ENCODE results near the gene EPHA1. TPM values are rescaled to one million over a fixed set of nuclear protein-coding genes. Genes with fewer than 3 reads are reported as not detected.

Gene EPHA1
- total RNA-seq, 4 donors from 2014 or later = 0.17 to 0.23 TPM; not detected in 2

- intact Hi-C loops (cut with DNase I) = no loop called here
- Histone ChIP-seq H3K4me1 (peaks cover 66 to 94% (median 92%) of the 10 kb centered on the region in 4 donors), H3K4me3 (peak overlapping the region; percentile 14 to 37 (median 28))
Measured at GRCh38 chr7:143385891-143386781, 22.5 kb downstream of the EPHA1 start.

GRCh38 chr7:143384661-143385631 is 23.7 kb downstream of the EPHA1 start:
- Histone ChIP-seq H3K36me3 (peaks cover 22 to 56% (median 43%) of the 10 kb centered on the region in 4 donors), H3K4me1 (peaks cover 61 to 83% (median 81%) of the 10 kb centered on the region in 4 donors), H3K9me3 (no peaks in the 10 kb centered on the region), H3K27me3 (no peaks in the 10 kb centered on the region), H3K27ac (replicated peaks in 1 of 4) (peak overlapping the region; percentile 100), H3K4me3 (peak overlapping the region; percentile 74 to 99 (median 98))
- intact Hi-C loops (cut with DNase I) = no loop called here
- TF ChIP-seq POLR2AphosphoS5 (IDR thresholded peaks at IDR 0.05) (peak in 1 of 2 donors; percentile 48), POLR2A (IDR thresholded peaks at IDR 0.05; ENCODE audit: low read depth) (no peak)
- DNase-seq (ENCODE audit: extremely low spot score) = no peak
- 46% methylated on average over 14 of the region's 14 CpGs for WGBS

More at GRCh38 chr7:143385891-143386781, 22.5 kb downstream of the EPHA1 start:
- 34% methylated on average over 19 of the region's 19 CpGs for WGBS
- no peak for DNase-seq (ENCODE audit: extremely low spot score)
- Histone ChIP-seq H3K27ac (replicated peaks in 1 of 4) (peak overlapping the region; percentile 100), H3K27me3 (no peaks in the 10 kb centered on the region), H3K9me3 (no peaks in the 10 kb centered on the region), H3K36me3 (peaks cover 27 to 68% (median 54%) of the 10 kb centered on the region in 4 donors)
- TF ChIP-seq POLR2A (IDR thresholded peaks at IDR 0.05; ENCODE audit: low read depth) (no peak), POLR2AphosphoS5 (IDR thresholded peaks at IDR 0.05) (peak in 1 of 2 donors; percentile 55)

DNA sequence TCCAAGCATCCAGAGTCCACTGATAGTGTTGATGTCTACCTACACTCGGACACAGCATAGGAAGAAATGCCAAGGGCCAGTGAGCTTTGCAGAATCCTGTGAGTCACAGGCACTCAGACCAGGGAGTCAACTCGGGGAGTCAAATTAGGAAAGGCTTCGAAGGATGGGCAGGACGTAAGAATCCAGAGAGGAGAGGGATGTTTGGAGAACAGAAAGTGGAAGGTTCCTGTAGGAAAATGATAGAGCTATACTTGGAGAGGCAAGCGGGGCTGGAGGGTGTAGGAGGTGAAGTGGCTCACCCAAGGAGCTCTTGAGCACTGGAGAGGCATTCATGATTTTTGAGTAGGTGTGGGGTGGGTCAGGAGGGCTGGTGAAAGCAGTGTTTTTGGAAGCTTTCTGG is 24.5 kb downstream of the EPHA1 start:
- Histone ChIP-seq H3K4me3 (peak overlapping the region; percentile 74 to 99 (median 98)), H3K36me3 (peaks cover 14 to 48% (median 35%) of the 10 kb centered on the region in 4 donors), H3K27me3 (no peaks in the 10 kb centered on the region), H3K27ac (replicated peaks in 1 of 4) (peak overlapping the region; percentile 100), H3K9me3 (no peaks in the 10 kb centered on the region), H3K4me1 (peaks cover 69 to 83% (median 81%) of the 10 kb centered on the region in 4 donors)
- TF ChIP-seq EP300 (IDR thresholded peaks at IDR 0.05) (no peak), CTCF (IDR thresholded peaks at IDR 0.05) (no peak), POLR2AphosphoS5 (IDR thresholded peaks at IDR 0.05) (peak in 1 of 2 donors; percentile 70)
- intact Hi-C loops (cut with DNase I) = no loop called here
- no peak for DNase-seq (ENCODE audit: extremely low spot score)
- WGBS = 15% methylated on average over 5 of the region's 5 CpGs

DNA sequence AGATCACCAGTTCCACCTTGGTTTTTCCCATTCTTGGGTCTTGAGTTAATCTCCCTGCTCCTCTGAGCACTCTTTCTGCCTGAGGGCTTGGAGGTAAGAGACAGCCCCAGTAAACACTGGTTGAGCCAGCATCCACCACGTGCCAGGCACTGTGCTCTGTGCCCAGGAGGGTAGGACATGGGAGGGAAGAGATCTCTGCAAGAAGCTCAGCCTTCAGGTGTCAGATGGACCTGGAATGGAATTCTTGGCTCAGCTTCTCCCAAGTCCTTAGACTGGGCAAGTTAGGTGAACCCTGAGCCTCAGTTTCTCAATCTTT is 25.1 kb downstream of the EPHA1 start:
- H3K4me3 ChIP-seq = peak overlapping the region; percentile 74 to 99 (median 98)
- no peak for DNase-seq (ENCODE audit: extremely low spot score)
- H3K27ac ChIP-seq (replicated peaks in 1 of 4) = peak overlapping the region; percentile 100
- WGBS = no CpG with 5 or more reads among the region's 1 CpG
- TF ChIP-seq EP300 (IDR thresholded peaks at IDR 0.05) (no peak), POLR2AphosphoS5 (IDR thresholded peaks at IDR 0.05) (peak in 1 of 2 donors; percentile 8), POLR2A (IDR thresholded peaks at IDR 0.05; ENCODE audit: low read depth) (no peak)
- no peaks in the 10 kb centered on the region for H3K9me3 ChIP-seq
- peaks cover 8 to 43% (median 30%) of the 10 kb centered on the region in 4 donors for H3K36me3 ChIP-seq
- H3K4me1 ChIP-seq = peaks cover 70 to 83% (median 81%) of the 10 kb centered on the region in 4 donors
- intact Hi-C loops (cut with DNase I) = no loop called here
- no peaks in the 10 kb centered on the region for H3K27me3 ChIP-seq

- 46% methylated on average over 12 of the region's 15 CpGs for WGBS
- peak overlapping the region; percentile 74 to 99 (median 98) for H3K4me3 ChIP-seq
- no peak for DNase-seq (ENCODE audit: extremely low spot score)
- no peaks in the 10 kb centered on the region for H3K27me3 ChIP-seq
- H3K4me1 ChIP-seq = peaks cover 67 to 83% (median 81%) of the 10 kb centered on the region in 4 donors
- TF ChIP-seq EP300 (IDR thresholded peaks at IDR 0.05) (no peak), POLR2AphosphoS5 (IDR thresholded peaks at IDR 0.05) (no peak), CTCF (IDR thresholded peaks at IDR 0.05) (no peak), POLR2A (IDR thresholded peaks at IDR 0.05; ENCODE audit: low read depth) (no peak)
- H3K27ac ChIP-seq (replicated peaks in 1 of 4) = peak overlapping the region; percentile 100
- intact Hi-C loops (cut with DNase I) = no loop called here
- peaks cover 2 to 37% (median 24%) of the 10 kb centered on the region in 4 donors for H3K36me3 ChIP-seq
- H3K9me3 ChIP-seq = no peaks in the 10 kb centered on the region
Measured at GRCh38 chr7:143382791-143383641, 25.6 kb downstream of the EPHA1 start.
